Measurements from ENCODE around the gene PXDN. TPM values are rescaled to one million over a fixed set of nuclear protein-coding genes. Genes with fewer than 3 reads are reported as not detected.

The PXDN gene
- total RNA-seq, 1 donor from 2014 or later = 150 TPM

- H3K36me3 Mint-ChIP-seq = peaks cover 5% of the 10 kb centered on the region
- no peak overlapping the region for H3K4me3 Mint-ChIP-seq
- no peaks in the 10 kb centered on the region for H3K4me1 Mint-ChIP-seq (ENCODE audit: unreplicated experiment)
- H3K9me3 Mint-ChIP-seq = no peaks in the 10 kb centered on the region
- no peaks in the 10 kb centered on the region for H3K27me3 Mint-ChIP-seq
- TF ChIP-seq CTCF (conservative IDR thresholded peaks at IDR 0.05) = no peak
- H3K27ac Mint-ChIP-seq = no peak overlapping the region
- DNase-seq (ENCODE audit: extremely low spot score, unreplicated experiment) = no peak
Measured at GRCh38 chr2:1678609-1679008, 65.7 kb downstream of the PXDN start.

GRCh38 chr2:1677821-1678165 lies 66.5 kb downstream of the PXDN start:
- DNase-seq (ENCODE audit: extremely low spot score, unreplicated experiment) = no peak
- TF ChIP-seq CTCF (conservative IDR thresholded peaks at IDR 0.05) = no peak
- H3K27ac Mint-ChIP-seq = no peak overlapping the region
- H3K4me3 Mint-ChIP-seq = no peak overlapping the region
- no peaks in the 10 kb centered on the region for H3K4me1 Mint-ChIP-seq (ENCODE audit: unreplicated experiment)
- no peaks in the 10 kb centered on the region for H3K27me3 Mint-ChIP-seq
- peaks cover 5% of the 10 kb centered on the region for H3K36me3 Mint-ChIP-seq
- H3K9me3 Mint-ChIP-seq = no peaks in the 10 kb centered on the region

GRCh38 chr2:1676913-1677820 lies 67.1 kb downstream of the PXDN start:
- TF ChIP-seq CTCF (conservative IDR thresholded peaks at IDR 0.05) = no peak
- no peak overlapping the region for H3K27ac Mint-ChIP-seq
- H3K9me3 Mint-ChIP-seq = no peaks in the 10 kb centered on the region

GRCh38 chr2:1676091-1676912 lies 68.0 kb downstream of the PXDN start:
- Mint-ChIP-seq H3K27me3 (no peaks in the 10 kb centered on the region), H3K9me3 (no peaks in the 10 kb centered on the region), H3K4me1 (ENCODE audit: unreplicated experiment) (no peaks in the 10 kb centered on the region), H3K36me3 (peaks cover 5% of the 10 kb centered on the region), H3K4me3 (no peak overlapping the region), H3K27ac (no peak overlapping the region)
- no peak for DNase-seq (ENCODE audit: extremely low spot score, unreplicated experiment)
- no peak for TF ChIP-seq CTCF (conservative IDR thresholded peaks at IDR 0.05)

More at GRCh38 chr2:1676913-1677820, 67.1 kb downstream of the PXDN start:
- Mint-ChIP-seq H3K4me1 (ENCODE audit: unreplicated experiment) (no peaks in the 10 kb centered on the region), H3K36me3 (peaks cover 5% of the 10 kb centered on the region), H3K27me3 (no peaks in the 10 kb centered on the region), H3K4me3 (no peak overlapping the region)
- no peak for DNase-seq (ENCODE audit: extremely low spot score, unreplicated experiment)

- Mint-ChIP-seq H3K4me1 (ENCODE audit: unreplicated experiment) (no peaks in the 10 kb centered on the region), H3K36me3 (peaks cover 5% of the 10 kb centered on the region)
- no peak for DNase-seq (ENCODE audit: extremely low spot score, unreplicated experiment)
Measured at GRCh38 chr2:1675633-1676032, 68.7 kb downstream of the PXDN start.

More at GRCh38 chr2:1675633-1676032, 68.7 kb downstream of the PXDN start:
- H3K9me3 Mint-ChIP-seq = no peaks in the 10 kb centered on the region
- H3K27me3 Mint-ChIP-seq = no peaks in the 10 kb centered on the region
- H3K27ac Mint-ChIP-seq = no peak overlapping the region
- TF ChIP-seq CTCF (conservative IDR thresholded peaks at IDR 0.05) = no peak
- H3K4me3 Mint-ChIP-seq = no peak overlapping the region

Measured in type B pancreatic cell (in vitro differentiated cells).